NCI-H1930 (cell line): ENCODE results near the gene BLOC1S1.

ENCODE experiments used
- DNase-seq, 2 experiments: peaks; one replicate each; lab custom pipeline; 2025; lab: John Stamatoyannopoulos, UW

Gene BLOC1S1

GRCh38 chr12:55715833-55716581, at the start of gene BLOC1S1:
TSS of gene BLOC1S1 (plus strand) at chr12:55716046. CDS start at chr12:55716052, 6 bp downstream.
- DNase-seq = peak; percentile 84 to 94

DNA sequence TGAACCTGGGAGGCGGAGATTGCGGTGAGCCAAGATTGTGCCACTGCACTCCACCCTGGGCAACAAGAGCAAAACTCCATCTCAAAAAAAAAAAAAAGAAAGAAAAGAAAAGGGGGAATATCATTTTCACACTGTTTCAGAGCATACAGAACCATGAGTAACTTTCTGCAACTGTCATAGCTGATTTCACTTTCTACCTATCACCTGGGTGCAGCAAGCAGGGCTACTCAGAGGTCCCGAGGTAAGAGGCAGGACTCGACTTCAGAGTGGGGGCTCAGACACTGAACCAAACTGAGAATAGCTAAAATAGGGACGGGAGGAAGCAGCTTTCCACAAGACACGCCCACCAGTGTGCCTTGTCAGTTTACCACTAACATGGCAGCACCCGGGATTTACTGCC, 49.3 kb upstream of the BLOC1S1 start:
- no peak for DNase-seq

GRCh38 chr12:55670276-55670675, 45.6 kb upstream of the BLOC1S1 start:
- DNase-seq = no peak

GRCh38 chr12:55671746-55672145, 44.1 kb upstream of the BLOC1S1 start:
- no peak for DNase-seq

DNA sequence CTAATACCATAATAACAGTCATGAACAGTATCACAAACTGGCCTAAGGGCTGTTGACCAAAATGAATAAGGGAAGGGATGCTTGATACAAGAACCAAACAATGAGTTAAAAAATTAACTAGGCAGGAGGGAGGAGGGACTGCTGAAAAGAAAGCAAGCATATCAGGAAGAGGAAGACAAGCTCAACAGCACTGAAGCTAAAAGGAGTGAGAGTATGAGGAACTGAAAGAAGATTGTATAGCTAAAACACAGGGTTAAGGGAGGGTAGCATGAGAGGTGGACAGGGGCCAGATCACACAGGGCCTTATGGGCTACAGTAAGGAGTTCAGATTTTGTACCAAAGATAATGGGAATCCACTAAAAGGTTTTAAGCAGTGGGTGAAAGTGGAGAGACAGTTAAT, 42.2 kb upstream of the BLOC1S1 start:
- DNase-seq = no peak

GRCh38 chr12:55675666-55676065, 40.2 kb upstream of the BLOC1S1 start:
- DNase-seq = no peak

DNA sequence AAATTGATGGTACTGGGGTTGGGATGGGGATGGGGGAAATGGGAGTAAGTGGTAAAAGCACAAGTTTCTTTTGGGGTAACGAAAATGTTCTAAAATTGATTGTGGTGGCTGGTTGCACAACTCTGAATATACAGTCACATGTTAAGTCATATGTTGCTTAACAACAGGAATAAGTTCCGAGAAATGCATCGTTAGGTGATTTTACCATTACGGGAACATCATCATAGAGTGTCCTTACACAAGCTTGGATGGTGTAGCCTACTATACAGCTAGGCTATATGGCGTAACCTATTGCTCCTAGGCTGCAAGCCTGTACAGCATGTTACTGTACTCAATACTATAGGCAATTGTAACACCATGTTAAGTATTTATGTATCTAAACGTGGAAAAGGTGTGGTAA, 39.1 kb upstream of the BLOC1S1 start:
- DNase-seq = no peak

GRCh38 chr12:55679691-55680090, 36.2 kb upstream of the BLOC1S1 start:
- no peak for DNase-seq

DNA sequence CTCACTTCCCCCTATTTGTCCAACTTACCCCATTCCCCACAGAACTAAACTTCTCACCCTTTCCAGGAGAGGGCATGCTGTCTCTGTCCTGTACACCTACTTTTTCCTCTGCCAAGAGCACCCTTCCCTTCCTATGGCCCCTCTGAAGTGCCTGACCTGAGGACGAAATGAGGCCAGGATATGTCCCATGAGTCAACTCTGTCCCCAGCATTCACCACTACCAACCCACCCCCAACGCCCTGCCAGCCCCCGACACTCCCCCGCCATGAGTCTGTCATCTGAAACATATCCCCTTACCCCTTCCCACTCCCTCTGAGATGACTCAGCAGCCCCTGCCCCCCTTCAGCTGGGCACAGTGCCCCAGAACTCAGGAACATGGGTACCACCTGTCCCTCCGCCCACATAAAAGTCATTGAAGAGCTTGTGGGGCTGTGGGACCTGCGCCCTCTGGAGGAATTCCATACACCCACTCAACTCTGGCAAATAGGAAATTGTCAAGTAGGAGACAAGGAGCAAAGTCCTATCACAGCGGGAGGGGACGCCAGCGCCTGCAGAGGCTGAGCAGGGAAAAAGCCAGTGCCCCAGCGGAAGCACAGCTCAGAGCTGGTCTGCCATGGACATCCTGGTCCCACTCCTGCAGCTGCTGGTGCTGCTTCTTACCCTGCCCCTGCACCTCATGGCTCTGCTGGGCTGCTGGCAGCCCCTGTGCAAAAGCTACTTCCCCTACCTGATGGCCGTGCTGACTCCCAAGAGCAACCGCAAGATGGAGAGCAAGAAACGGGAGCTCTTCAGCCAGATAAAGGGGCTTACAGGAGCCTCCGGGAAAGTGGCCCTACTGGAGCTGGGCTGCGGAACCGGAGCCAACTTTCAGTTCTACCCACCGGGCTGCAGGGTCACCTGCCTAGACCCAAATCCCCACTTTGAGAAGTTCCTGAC, 34.4 kb upstream of the BLOC1S1 start:
- peak in 1 of 2 experiments; percentile 33 for DNase-seq

- DNase-seq = no peak
Measured at GRCh38 chr12:55682087-55682796, 33.6 kb upstream of the BLOC1S1 start.

DNA sequence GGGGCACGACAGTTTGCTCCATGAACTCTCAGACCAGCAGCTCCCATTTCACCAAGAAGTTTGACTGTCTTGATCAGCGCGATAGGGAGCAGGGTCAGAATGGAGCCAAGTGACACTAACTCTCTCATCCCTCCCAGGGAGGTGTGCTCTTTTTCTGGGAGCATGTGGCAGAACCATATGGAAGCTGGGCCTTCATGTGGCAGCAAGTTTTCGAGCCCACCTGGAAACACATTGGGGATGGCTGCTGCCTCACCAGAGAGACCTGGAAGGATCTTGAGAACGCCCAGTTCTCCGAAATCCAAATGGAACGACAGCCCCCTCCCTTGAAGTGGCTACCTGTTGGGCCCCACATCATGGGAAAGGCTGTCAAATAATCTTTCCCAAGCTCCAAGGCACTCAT, 32.2 kb upstream of the BLOC1S1 start:
- DNase-seq = no peak

- DNase-seq = no peak
Measured at GRCh38 chr12:55684761-55685370, 31.0 kb upstream of the BLOC1S1 start.

- DNase-seq = no peak
Measured at GRCh38 chr12:55685671-55686070, 30.2 kb upstream of the BLOC1S1 start.

DNA sequence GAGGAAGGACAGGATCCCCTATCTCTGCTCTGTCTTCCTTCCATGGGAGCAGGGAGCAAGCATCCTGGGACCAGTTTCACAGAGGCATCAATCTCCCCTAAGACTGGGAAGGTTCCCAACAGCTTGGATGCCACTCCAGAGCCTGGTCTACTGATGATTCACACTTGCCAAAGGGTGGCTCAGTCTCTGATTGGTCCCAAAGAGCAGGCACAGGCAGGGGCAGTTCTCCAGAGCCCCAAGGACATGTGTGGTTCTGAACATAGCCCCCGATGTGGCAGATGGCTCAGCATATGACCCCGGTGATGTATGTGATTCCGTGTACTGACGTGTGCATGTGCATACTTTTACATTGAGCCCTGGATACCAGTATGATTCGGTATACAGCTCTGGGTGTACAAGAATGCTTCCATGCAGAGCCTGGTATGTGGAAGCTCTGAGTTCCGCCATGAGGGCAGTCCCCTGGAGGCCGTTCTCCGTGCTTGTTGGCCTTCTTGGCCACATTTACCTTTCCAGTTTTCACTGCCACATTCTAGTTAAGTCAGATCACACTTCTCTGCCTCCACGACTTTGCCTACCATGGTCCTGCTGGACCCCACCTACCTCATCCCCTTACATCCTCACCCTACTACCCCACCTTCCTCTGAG, 29.4 kb upstream of the BLOC1S1 start:
- DNase-seq = no peak

GRCh38 chr12:55687746-55688145, 28.1 kb upstream of the BLOC1S1 start:
- no peak for DNase-seq

- no peak for DNase-seq
Measured at GRCh38 chr12:55688716-55689655, 26.9 kb upstream of the BLOC1S1 start.

- DNase-seq = no peak
Measured at GRCh38 chr12:55692631-55693322, 23.1 kb upstream of the BLOC1S1 start.

GRCh38 chr12:55693323-55694187, 22.3 kb upstream of the BLOC1S1 start:
- no peak for DNase-seq

GRCh38 chr12:55694188-55694515, 21.7 kb upstream of the BLOC1S1 start:
- no peak for DNase-seq
